ENCODE measurements around the gene PDK2.
A peak's percentile ranks its signal among the peaks of the same experiment; 100 is the strongest.

The PDK2 gene

DNA sequence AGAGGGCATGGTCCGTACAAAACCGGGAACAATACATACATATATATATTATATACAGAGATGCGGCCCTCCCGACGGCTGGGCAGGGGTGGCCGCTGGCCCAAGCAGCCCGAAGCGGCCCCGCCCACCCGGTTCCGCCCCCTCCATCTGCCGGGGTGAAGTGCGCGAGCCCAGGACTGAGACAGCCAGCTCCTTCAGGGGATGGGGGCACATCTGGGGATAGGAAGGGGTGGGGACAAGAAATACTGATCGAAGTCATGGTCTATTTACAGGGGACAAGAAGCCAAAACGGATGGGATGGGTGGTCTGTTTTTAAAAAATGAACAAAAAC is 38.6 kb downstream of the PDK2 start:
- no peak for DNase-seq

DNA sequence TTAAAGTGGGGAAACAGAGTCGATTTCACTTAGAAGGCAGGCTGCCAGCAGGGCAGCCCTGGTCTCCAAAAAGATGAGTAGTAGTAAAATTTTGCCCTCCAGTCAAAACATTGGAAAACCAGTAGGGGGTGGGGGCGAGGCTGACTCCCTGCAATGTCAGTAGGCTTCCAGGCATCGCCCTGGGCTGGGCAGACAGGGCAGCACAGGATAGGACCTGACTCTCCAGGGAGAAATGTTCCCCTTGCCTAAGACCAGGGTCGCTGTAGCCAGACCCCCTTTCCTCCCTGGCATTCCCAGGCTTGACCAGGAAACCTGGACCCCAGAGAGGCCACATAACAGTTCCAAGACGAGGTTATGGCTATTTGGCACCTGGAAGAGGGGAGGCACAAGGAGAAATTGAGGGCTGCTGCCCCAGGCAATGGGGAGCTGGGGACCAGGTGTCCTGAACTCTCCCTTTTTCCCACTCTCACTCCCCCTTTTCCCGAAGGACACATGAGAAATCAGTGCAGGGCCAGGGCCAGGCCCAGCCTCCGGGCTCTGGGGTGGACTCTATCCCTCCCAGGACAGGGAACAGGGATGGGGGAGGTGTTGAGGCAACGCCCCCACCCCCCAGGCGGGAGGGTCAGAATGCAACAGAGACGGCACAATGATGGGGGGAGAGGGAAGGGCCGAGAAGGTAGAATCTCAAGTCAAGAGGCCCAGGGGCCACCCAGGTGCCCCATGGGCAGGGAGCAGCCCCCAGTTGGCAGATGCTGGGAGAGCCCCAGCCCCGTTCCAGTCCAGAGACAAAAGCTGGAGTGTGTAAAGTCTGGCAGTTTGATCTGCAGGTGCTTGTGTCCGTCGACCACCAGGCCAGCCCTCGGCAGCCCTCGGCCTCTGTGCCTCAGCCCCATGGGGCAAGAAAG is 39.3 kb downstream of the PDK2 start:
- no peak for DNase-seq

DNA sequence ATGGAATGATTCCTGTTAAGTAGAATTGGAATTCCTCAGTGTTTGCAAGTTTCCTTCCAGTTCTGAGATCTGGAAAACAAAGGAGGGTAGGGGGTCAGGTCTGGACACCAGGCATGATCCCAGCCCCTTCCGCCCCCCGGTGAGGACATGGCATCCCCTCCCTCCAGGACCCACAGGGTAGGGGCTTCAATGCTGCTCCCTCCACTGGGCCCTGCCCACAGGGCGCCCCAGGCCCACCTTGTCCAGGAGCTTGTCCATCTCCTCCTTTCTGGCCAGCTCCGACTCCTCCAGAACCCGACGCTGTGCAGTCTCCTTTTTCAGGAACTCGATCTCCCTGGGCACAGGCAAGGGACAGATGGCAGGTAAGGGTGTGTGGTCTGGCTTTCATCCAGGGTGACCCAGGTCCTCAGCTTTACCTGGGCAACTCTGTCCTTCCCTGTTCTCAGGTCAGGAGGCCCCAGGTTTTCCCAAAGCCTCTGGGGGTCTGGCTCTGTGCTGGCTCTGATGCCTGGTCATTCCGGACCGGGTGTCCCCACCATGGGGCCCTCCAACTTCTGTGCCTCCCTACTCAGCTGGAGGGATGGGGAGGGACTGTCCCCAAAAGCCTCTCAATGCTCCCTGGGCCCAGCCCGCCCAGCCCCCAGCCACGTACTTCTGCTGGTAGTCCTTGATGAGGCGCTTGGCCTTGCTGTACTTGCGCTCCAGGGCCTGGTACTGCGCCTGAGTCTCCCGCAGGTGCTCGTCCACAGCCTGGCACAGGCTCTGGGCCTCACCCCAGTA is 40.4 kb downstream of the PDK2 start:
- DNase-seq: no peak

DNA sequence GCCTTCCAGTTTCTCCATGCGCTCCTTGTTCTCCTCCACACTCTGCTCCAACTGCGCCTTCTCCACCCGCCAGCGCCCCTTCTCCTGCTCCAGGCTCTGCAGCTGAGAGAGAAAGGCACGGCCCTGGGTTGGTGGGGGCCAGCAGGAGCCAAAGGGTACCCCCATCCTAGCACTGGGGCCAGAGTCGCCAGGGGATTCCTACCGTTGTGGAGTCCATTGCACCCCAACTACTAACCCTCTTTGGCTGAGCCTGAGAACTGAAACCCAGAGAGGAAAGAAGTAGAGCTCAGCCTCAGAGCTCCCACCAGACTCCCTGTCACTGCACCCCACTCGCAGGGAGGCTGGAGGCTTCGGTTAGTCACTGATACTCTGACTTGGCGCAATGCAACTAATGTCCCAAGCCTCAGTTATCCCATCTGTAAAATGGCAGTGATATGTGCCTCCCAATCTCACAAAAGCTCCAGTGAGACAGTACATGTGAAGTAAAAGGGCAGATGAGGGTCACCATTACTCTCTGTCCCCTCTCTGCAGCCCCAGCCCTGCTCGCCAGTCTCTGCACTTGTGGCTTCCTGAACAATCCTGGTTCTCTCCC is 41.0 kb downstream of the PDK2 start:
- no peak for DNase-seq

DNA sequence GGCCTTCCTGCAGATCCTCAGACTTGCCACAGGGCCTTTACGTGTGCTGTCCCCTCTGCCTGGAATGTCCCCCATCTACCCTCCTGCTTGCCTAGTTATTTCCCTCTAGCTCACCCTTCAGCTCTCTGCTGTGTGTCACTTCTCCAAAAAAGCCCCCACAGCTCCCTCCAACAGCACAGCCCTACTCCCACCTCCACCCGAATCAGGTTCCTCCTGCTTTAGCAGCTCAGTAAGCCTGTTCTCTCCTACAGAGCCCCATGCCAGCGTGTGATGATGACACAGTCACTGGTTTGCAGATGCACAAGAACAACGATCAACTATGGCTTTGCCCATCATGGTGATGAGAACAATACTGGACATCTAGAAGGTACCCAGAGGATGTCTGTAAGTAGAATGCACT is 41.9 kb downstream of the PDK2 start:
- DNase-seq: peak in 4 of 56 donors; percentile 16 to 43 (median 24)

DNA sequence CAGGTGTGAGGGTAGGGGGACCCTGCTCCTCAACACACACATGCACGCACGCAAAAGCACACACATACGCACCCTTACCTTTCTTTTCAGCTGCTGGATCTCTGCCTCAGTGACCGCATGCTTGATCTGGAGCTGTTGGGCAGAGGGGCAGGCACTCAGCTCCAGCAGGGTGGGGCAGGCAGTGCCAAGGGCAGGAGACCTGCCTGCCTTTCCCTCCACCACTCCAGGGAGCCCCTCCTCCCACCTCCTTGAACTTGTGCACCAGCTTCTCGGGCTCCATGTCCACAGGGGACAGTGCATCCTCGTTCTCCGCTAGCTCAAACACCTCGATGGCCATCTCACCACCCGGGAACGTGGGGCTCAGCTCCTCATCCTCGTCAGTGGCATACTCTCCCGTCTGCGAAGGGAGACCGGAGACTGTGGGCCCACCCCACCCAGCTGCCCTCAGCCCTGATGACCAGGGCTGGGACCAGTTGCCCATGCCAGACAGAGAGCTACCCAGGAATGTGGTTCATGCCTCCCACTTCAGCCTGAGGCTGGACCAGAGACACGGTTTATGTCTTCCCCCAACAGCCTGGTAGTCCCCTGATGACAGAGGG is 44.1 kb downstream of the PDK2 start:
- DNase-seq: no peak

DNA sequence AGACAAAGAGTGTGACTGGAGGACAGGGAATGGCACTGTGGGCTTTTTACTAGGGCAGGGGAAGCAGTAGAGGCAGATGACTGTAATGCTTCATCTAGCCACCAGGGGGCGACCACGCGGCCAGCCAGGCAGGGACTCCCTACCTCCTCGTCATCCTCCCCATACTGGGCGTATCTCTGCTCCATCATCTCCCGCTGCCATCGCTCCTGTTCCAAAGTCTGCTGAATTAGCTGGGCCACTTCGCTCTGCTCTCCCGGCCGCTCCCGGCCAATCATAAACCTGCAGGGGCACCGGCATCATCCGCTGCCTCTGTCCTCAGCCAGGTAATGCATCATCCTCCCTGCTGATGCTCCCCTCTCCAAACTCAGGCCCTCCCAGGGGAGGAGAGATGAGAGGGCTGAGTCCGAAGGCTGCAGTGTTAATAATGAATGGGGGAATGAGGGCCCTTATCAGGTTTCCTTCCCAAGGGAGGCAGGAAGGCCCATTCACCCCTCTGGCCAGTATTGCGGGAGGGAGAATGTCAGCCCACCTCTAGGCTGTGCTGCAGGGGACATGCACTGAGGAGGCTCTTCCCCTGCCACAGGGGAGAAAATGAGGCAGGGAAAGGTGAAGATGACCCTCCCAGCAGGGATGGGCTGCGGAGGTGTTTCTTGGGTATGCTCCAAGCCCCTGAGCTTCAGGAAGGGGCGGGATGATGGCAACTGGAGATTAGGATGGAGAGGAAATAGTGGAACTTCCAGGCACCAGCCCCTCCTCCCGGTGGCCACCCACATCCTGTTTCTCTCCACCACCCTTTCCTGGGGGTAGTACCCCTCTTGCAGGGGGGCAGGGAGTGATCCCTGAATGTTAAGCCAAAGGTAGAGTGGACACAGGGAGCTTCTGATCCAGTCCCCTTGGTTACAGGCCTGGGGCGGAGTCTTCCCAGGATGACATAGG is 45.1 kb downstream of the PDK2 start:
- DNase-seq: peak in 48 of 56 donors; percentile 17 to 79 (median 52)

DNA sequence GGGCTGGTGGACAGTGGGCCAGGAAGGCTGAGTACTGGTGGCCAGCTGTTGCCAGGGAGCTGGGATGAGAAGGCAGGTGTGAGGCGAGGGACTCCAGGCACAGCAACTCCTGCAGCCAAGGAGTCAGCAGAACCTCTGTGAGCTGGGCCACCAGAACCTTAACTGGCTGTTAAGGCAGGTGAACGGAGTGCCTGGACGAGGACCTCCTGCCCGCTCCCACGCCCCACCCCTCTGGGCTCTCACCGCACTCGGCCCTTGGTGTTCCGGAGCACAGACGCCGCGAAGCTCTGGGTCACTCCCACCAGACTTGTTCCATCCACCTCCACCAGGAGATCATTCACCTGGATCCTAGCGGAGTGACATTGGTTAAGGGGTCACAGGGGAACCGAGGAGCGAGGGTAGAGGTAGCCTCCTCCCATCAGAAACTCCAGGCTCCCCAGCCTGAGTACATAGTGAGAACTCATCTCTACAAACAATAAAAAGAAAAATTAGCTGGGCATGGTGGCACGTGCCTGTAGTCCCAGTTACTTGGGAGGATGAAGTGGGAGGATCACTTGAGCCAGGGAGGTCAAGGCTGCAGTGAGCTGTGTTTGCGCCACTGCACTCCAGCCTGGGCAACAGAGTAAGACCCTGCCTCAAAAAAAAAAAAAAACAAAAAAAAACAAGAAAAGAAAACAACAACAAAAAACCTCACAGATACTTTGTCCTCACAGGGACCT is 46.0 kb downstream of the PDK2 start:
- no peak for DNase-seq

DNA sequence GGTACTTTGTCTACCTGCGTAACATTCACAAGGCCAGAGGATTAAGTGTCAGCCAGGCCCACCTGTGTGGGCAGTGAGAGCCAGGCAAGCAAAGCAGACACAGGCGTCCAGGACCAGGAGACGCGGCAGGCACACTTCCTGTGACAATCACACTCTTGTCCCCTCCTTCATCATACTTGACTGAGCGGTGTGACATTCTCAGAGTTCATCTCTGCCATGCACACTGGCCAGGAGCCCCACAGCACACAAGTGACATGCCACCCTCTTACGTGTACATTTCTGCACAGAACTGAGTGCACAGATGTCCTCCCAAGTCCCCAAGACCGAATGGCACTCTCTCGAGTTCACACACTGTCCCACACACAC is 46.6 kb downstream of the PDK2 start:
- no peak for DNase-seq

DNA sequence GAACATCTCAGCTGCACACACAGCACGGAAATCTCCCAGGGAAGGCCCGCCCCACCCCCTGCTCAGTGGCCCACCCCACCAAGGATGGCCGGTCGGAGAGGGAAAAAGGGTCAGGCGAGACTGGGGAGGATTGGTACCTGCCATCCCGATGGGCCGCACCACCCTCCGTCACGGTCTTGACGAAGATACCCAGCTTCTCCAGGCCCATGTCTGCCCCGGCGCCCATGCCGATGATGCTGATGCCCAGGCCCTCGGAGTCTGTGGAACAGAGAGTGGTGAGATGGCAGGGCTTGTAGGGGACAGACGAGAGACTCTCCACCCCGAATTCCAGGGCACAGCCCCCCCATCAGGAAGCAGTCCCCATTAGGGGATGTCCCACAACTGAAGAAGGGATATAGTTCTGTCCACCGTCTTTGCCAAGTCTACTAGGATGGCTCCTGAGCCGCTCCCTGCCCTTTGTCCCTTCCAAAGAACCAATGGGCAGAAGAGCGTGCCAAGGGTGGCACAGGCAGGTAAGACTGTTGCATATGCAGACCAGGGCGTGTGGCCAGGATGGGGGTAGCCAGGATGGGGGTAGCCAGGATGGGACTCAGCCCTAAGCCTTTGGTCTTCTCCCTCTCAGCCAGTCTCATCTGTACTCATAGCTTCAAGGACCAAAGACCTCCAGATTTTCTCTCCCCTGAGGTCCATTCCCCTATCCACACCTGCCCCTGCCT is 48.5 kb downstream of the PDK2 start:
- no peak for DNase-seq

DNA sequence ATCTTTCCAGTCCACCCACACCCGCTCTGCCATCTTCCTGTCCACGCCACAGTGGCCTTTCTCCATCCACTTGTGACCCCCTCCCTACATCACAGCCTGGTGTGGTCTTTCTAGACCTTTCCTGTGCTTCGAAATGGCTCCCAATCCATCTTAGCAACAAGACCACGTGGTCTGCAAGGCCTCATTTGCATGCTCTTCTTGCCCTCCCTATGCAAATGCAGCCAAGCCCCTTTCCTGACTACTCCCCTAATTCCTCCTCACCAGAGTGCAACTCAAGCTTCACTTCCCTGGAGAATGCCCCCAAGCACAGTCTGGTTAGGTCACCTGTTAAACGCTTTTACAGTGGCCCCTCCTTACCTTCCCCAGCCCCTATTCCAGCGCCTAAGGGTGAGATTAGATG is 49.2 kb downstream of the PDK2 start:
- DNase-seq: no peak

DNA sequence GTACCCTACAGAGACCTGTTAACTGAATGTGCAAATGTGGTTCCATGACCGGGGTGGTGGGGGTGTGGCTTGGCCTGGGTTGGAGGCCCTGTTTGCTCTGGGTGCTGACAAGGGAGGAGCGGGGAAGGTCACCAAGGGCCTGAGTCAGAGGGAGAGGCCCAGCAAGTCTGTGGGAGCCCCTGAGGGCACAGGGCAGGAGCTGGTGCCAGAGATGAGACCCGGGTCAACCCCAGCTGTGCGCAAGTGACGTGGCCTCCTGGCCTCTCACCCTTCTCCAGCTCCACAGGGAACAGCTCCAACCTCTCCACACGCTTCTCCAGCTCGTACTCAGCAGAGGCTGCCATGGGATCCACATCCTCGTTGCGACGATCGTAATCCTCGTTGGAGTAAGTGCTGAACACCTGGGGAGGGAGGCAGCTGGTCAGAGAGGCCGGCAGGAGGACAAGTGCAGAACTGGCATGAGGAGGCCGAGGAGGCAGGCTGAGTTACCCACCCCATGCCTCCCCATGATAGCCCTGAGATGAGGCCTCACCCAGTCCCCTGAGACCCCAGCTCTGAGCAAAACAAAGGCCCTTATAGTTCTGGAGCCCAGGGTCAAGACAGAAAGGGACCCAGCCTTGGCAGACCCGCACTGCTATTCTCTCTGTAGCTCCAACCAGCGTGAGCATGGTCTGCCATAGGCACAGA is 49.8 kb downstream of the PDK2 start:
- DNase-seq: no peak

DNA sequence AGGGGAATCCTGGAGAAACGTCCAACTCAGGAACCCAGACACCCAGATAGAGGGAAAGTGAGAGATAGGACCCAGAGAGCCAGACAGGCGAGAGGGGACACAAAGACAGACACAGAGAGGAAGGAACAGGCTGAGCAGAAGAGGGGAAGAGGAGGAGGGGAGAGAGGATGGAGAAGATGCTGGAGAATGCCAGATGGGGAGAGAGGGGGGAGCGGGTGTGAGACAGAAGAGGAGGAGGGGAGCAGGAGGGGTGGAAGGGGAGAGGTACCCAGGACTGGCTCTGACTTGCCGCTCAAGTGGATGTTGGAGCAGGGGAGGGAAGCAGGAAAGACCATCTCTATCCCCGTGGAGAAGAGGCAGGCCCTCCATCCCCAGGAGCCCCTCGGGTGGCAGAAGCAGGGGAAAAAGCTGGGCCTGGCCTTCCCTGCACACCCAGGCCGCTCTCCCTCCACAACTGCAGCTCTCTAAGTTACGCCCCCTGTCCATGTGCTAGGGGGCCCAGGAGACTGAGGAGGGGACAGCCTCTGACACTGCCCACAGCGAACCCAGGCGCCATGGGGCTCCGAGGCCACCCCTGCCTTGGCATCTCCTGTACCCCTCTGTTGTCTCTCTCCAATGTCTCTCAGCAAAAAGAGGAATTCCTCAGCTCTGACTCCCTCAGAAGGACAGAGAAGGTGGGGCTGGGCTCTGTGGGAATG is 50.5 kb downstream of the PDK2 start:
- DNase-seq: peak in 2 of 56 donors; percentile 9 to 10

DNA sequence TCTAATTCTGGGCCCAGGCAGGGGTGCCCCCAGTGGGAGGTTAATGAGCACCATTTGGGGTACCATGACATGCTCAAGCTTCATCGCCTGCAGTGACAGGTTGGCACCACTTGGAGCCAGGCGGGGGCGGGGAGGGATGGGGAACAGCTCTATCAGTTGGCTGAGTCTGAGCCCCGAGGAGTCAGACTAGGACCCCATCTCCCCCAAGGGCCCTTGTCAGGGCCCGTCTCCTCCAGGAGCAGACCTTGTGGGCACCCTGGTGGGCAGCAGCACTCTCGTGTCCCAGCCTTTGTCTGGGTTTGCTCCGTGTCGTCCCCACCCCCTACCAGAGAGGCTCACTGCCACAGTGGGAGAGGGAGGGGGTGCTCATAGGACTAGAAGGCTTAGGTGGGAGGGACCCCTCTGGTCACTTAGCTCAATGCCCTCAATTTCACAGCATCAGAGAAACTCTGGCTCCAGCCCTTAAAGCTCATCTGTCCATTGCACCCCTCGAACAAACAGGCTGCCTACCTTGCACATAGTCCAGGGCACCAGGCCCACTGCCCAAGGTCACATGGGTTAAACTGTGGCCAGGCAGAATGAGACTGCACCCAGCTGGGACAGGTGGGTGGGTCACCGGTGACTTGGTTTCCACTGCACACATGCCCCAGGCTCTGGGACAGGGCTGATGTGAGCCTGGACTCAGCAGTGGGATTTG is 51.2 kb downstream of the PDK2 start:
- peak in 4 of 56 donors; percentile 9 to 36 (median 21) for DNase-seq

DNA sequence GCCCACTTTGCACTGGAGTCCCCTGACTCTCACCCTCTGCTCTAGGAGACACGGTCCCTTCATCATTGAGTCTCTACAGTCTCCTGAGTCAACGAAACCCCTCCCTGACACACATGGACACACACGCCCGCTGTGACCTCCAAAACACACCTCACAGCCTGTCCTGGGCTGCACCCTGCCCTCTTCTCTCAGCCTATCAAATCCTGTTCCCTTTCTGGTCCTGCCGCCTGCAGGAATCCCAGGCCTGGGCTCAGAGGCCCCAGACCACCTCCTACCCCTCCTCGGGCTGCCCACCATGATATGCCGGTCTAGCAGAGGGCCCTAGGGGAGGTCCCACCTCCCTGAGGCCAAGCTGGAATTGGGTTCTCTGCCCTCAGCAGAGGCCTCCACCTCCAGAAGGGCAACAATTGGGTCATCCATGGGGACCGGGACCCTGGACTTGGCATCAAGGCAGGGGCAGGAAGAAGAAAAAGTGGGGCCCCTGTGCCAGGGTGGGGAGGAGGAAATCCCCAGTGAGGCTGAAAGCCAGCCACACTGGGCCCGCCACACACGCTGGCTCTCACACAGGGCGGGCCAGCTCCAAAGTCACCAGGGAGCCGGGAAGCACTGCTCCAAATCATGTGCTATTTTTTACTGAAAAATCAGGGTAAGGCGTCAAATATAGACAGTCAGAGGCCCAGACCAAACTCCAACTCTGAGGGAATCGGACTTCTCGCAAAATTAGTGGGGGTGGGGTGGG is 51.9 kb downstream of the PDK2 start:
- DNase-seq: peak in 7 of 56 donors; percentile 19 to 29 (median 24)

DNA sequence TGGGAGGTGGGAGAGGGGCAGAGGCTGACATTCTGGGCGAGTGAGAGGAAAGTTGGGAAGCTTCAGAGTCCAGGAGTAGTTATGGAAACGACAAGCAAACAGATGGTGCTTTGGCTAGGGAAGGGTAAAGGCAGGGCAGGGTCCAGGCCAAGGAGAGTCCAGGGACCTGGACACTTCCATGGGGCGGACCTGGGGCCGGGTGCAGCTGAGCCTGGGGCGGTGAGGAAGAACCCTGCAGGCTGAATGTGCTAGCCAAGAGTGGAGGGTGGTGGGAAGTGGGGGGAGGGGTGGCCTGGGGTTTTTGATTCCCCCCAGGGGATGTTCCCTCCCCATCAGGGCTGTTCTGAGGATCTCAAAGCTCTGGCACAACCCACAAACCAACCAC is 52.7 kb downstream of the PDK2 start:
- peak in 11 of 56 donors; percentile 28 to 73 (median 62) for DNase-seq

Data from amygdala (tissue), 56 donors.